ENCODE measurements around the gene SLC43A2.
A peak's percentile ranks its signal among the peaks of the same experiment; 100 is the strongest.

SLC43A2 gene

GRCh38 chr17:1627982-1628855, at the start of gene SLC43A2 (continued):
- 0 out of 2 replicates have a peak, but pooled peaks have one; percentile 22 for TF ChIP-seq ZSCAN18 (tag by site-specific recombination; IDR thresholded peaks at IDR 0.05)
- TF ChIP-seq ZNF768 (tag by site-specific recombination; IDR thresholded peaks at IDR 0.05): no peak; the same call in 1 of the 2 replicates
- no peak for TF ChIP-seq ZNF426 (tag by site-specific recombination; IDR thresholded peaks at IDR 0.05)
- TF ChIP-seq SETDB1 (IDR thresholded peaks at IDR 0.05; ENCODE audit: insufficient read length, low read length): no peak
- no peak for TF ChIP-seq AEBP2 (tag by site-specific recombination; IDR thresholded peaks at IDR 0.05; ENCODE audit: borderline replicate concordance)
- no peak for TF ChIP-seq GFI1B (tag by site-specific recombination; IDR thresholded peaks at IDR 0.05)
- TF ChIP-seq EGR2 (tag by site-specific recombination; IDR thresholded peaks at IDR 0.05; ENCODE audit: low read depth): peak; percentile 91
- no peak for TF ChIP-seq RBAK (tag by site-specific recombination; IDR thresholded peaks at IDR 0.05)
- TF ChIP-seq ZBTB48 (tag by site-specific recombination; IDR thresholded peaks at IDR 0.05): peak; percentile 86
- TF ChIP-seq ZNF155 (tag by site-specific recombination; IDR thresholded peaks at IDR 0.05): no peak
- TF ChIP-seq ZNF18 (tag by site-specific recombination; IDR thresholded peaks at IDR 0.05): no peak
- no peak for TF ChIP-seq ZNF140 (tag by site-specific recombination; IDR thresholded peaks at IDR 0.05)
- peak; percentile 28 for TF ChIP-seq GLIS1 (tag by site-specific recombination; IDR thresholded peaks at IDR 0.05)
- no peak for TF ChIP-seq ZFP3 (tag by site-specific recombination; IDR thresholded peaks at IDR 0.05; ENCODE audit: low read depth)
- TF ChIP-seq ZNF776 (tag by site-specific recombination; IDR thresholded peaks at IDR 0.05; ENCODE audit: borderline replicate concordance): no peak
- no peak for TF ChIP-seq OVOL3 (tag by site-specific recombination; IDR thresholded peaks at IDR 0.05)
- no peak; the same call in 1 of the 2 replicates for TF ChIP-seq YY1 (tag by site-specific recombination; IDR thresholded peaks at IDR 0.05)
- peak; percentile 89 for TF ChIP-seq ZBTB26 (tag by site-specific recombination; optimal IDR thresholded peaks at IDR 0.05)
- TF ChIP-seq ZBTB49 (tag by site-specific recombination; IDR thresholded peaks at IDR 0.05; ENCODE audit: low read depth): no peak
- TF ChIP-seq SP7 (tag by site-specific recombination; IDR thresholded peaks at IDR 0.05): peak; percentile 88
- no peak for TF ChIP-seq ZNF202 (tag by site-specific recombination; IDR thresholded peaks at IDR 0.05; ENCODE audit: borderline replicate concordance)
- peak; percentile 67; the same call in 1 of the 2 replicates for TF ChIP-seq MZF1 (tag by site-specific recombination; IDR thresholded peaks at IDR 0.05; ENCODE audit: borderline replicate concordance)
- peak; percentile 67; the same call in 1 of the 2 replicates for TF ChIP-seq KLF1 (tag by site-specific recombination; IDR thresholded peaks at IDR 0.05)
- no peak for TF ChIP-seq REST (tag by site-specific recombination; IDR thresholded peaks at IDR 0.05)
- TF ChIP-seq ZNF548 (tag by site-specific recombination; IDR thresholded peaks at IDR 0.05): no peak
- TF ChIP-seq ZNF223 (tag by site-specific recombination; IDR thresholded peaks at IDR 0.05): no peak; the same call in 1 of the 2 replicates
- TF ChIP-seq ZNF76 (tag by site-specific recombination; IDR thresholded peaks at IDR 0.05; ENCODE audit: borderline replicate concordance, low read depth): peak; percentile 76; the same call in 1 of the 2 replicates
- peak; percentile 76 for TF ChIP-seq GLIS2 (tag by site-specific recombination; IDR thresholded peaks at IDR 0.05)
